HCEC 1CT (cell line): ENCODE results near the gene SMIM33.
"Not testable (repeated sequence)": the region's sequence is repeated elsewhere in the genome, so short reads cannot be mapped to it uniquely, and the experiment has no call there.

Experiments used
- DNase-seq: peaks from one replicate; pipeline ENCODE4 v3.0.0-alpha.2; 2017

SMIM33 gene

DNA sequence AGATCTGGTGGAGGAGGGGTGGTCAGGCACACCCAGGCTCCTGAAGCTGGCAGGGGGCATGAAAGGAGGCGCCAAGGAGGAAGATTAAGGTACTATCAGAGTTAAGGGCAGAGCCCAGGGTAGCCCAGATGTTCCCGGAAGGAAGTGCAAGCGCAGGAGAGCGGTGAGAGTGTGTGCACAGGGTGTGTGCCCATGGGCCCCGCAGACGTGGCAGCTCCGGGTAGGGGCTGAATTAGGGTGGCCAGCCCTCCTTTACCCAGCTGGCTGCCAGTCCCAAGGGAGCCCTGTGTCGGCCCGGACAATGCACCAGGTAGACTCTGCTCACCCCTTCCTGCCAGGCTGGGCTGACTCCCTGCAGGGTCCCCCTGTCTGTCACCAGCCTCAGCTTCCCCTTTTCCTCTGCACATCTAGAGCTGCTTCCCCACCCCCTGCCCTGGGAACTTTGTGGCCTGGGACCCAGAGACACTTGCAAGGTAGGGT is at the start of gene SMIM33:
Gene SMIM33, plus strand, starts transcription at position 184 of the 480 bp plus-strand sequence. Its CDS starts 118 bp downstream, at position 302.
- no peak for DNase-seq

DNA sequence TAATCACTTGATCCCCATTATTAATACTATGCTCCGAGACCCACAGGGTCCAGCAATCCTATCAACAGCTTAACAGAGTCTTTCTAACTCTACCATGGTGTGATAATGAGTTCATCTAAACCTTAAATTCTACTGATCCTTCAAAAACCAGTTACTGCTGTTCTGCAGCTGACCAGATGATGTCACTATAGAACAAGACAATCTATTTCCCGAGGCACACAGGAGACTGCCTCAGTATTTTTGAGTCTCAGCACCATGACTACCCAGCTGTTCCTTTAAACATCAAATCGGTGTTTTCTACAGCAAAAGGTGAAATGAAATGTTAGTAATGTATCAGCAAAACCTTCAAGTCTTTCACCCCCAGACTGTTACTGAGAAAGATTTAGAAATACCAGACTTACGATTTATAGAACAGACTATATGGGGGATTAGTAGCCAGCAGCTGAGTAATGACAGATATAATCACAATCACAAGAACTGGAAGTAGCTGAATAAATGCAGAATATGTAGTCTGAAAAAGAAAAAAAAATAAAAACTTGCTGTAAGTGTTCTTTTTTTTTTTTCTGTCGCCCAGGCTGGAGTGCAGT is 48.4 kb upstream of the SMIM33 start:
- DNase-seq: peak; percentile 72

DNA sequence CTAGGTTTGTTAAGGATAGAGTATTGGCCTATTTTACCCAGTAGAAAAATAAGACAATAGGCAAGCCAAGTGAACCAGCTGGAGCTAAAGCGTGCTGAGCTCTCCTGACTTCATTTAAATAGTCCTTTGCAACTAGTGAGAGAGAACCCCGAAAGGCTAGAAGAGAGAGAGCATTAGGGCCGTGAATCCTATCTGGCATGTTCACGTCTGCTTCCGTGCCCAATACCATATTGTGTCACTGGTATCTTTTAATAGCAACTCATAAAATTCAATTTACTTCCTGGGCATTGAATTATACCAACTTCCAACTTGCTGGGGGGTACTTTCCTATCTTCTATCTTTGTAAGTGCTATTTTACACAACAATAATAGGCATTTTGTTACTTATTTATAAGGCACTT is 45.3 kb upstream of the SMIM33 start:
- DNase-seq: no peak

DNA sequence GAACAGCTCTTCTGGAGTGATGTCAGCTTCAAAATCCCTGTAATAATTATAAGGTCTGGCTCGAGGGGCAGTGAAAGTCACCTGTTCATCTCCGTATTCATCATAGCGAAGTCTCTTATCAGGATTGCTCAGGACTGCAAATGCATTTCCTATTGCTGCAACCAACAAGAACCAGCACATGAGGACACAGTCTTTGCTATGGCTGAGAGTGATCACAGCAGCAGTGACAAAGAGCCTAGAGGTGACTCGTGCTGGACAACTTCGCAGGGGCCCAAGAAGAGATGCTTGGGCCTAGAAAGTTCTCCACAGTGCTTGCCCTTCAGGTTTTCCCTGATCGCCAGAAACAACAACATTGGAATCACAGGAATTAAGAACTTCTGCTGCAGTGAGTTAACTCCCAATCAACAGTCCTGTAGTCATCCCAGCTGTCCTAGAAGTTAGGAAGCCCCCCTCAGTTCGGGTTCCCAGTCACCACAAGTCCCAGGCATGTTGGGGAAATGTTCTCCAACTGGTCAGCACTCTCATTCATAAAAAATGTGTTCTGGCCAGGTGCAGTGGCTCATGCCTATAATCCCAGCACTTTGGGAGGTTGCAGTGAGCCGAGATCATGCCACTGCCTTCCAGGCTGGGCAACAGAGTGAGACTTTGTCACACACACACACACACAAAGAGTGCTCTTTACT is 44.5 kb upstream of the SMIM33 start:
- DNase-seq: peak; percentile 57

DNA sequence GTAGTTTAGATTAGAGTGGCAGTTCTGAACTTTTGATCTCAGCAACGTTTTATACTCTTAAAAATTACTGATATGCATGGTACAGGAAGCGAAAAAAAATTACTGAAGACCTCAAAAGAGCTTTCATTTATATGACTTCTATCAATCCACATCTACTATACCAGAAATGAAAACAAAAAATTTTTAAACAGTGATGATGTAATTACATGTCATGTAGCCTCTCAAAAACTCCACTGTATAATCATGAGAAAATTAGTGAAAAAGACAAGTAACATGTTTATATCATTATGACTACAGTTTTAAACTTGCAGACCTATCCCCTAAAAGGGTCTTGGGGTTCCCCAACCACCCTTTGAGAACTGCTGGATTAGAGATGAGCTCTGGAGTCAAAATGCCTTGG is 40.8 kb upstream of the SMIM33 start:
- no peak for DNase-seq

DNA sequence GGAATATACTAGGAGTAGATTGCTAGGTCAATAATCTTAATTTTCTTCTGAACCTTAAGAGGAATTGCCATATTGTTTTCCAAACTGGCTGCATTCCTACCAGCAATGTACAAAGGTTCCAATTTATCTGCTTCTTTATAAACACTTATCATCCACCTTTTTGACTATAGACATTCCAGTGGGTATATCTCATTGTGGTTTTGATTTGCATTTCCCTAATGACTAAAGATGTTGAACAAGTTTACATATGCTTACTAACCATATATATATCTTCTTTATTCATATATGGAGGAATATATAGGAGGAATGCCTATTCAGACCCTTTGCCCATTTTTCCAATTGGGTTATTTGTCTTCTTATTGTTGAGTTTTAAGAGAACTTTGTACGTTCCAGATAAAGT is 39.1 kb upstream of the SMIM33 start:
- DNase-seq: no peak

DNA sequence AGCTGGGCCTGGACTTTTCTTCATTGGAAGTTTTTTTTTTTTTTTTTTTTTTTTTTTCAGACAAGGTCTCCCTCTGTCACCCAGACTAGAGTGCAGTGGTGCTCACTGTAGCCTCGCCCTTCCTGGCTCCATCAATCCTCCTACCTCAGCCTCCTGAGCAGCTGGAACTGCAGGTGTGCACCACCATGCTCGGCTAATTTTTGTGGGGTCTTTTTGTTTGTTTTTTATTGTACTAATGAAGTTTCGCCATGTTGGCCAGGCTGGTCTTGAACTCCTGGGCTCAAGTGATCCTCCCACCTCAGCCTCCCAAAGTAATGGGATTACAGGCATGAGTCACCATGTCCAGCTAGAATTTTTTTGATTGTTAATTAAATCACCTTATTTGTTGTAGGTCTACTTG is 35.1 kb upstream of the SMIM33 start:
- no peak for DNase-seq

DNA sequence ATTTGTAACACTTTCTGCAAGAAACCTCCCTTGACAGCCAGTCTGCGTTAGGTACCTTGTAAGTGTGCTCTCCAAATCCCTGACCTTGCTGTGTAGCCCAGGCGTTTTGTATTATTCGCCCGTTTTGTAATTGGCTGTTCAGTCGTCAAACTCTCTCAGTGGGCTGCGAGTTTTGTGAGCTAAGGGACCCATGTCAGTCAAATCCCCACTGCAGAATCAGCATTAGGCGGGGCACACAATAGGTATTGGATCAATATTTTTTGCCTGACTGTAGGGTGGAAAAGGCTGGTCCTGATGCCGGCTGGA is 32.1 kb upstream of the SMIM33 start:
- DNase-seq: no peak

DNA sequence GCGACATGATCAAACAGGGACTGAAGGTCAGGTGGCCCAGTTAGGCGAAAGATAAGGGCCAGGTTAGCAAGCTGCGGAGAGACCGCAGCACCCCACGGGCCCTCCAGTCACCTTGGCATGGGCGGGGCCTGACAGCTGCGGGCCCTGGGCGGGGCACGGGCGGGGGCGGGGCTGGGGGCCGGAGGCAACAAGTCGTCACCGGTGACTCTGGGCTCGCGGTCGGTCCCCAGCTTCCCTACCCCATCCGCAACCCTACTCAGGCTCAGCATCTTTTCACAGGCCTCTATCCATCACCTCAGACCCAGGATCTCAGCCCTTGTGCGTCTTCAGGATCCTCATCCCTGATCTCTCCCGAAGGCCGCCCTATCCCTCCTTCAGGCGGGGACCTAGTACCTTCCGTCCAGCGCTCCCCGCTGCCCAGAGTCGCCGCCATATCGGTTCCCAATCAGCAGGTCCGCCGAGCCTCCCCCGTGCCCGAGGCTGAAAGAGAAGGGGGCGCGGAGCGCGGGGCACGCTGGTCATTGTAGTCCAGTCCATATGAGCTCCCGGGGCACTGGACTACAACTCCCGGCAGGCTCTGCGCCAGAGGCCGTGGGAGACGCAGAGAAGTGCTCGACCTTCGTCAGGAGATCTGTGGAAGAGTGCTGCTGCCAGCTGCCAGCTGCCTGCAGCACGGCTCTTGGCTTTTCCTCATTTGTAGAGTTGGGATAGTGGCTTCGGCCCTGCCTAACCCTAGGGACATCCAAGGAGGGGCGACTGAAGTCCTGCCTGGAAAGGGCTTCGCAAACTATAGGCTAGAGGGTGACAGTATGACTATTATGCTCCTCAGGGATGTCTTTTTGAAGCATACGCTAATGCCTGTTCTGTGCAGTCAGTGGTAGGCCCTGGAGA is 31.5 kb upstream of the SMIM33 start, which contains the start of gene DNAJC18:
Gene DNAJC18, minus strand, starts transcription at position 513 of the 891 bp plus-strand sequence. Its CDS starts 80 bp downstream, at position 433.
- peak; percentile 83 for DNase-seq

DNA sequence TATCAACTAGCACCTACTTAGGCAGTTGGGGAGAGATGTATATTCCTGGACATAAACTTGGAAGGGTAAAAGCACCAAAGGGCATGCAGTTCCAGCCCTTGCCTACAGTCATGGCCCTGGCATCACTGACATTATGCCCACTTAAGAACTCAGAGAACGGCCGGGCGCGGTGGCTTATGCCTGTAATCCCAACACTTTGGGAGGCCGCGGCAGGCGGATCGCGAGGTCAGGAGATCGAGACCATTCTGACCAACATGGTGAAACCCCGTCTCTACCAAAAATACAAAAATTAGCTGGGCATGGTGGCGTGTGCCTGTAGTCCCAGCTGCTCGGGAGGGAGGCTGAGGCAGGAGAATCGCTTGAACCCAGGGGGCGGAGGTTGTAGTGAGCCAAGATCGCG is 30.4 kb upstream of the SMIM33 start:
- DNase-seq: not testable (repeated sequence)

DNA sequence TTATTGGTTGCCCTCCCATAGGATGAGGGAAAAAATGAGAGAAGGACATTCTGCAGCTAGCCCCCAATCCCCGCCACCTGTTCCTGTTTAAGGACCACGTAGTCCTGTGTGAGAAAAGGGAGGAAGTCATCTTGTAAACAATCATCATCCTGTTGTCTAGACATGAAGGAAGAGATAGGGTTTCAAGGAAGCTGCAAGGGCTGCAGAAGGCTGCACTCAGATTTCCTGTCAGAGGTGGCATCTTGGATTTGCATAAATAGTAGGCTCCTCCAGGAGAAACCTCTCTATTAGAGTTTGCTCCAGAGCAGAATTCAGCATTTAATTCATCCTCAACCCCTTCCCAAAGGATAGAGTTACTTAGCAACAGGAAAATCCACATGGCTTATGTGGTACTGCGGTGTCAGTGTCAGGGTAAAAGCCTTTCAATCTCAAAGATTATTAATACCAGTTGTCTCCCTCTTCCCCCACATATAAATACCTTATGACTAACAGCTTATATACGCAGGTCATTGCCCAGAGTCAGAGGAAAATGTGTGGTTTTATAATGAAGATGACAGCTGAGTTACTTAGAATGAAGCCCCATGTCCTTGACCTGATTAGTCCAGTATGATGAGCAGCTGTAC is 26.9 kb upstream of the SMIM33 start:
- peak; percentile 86 for DNase-seq

DNA sequence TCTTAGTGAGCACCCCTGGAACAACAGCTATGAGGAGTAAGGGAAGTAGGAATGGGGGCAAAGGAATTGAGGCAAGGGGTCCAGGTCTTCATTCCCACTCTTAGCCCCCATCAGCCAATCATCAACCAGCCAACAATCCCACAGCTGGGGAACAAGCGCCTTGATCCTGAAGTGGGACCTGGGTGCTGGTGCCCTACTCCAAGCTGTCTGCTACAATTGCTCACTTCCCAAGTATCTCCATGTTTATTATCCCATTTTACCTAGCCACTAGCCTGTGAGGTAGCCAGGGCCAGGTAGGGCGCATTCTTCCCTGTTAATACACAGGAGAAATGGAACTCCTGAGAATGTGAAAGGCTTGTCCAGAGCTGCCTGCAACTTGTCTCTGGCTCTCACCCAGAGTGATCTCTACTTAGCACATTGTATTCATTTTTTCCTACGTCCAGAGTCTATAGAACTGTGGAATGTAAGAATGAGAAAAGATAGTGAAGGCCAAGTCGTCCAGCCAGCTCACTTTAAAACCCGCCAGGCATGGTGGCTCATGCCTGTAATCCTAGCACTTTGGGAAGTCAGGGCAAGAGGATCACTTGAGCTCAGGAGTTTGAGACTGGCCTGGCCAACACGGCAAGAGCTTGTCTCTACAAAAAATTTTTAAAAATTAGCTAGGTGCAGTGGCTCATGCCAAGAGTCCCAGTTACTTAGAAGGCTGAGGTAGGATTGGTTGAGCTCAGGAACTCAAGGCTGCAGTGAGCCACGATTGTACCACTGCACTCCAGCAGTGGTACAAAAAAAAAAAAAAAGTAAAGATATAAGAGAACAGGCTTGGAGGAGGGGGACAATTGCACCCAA is 25.3 kb upstream of the SMIM33 start:
- no peak for DNase-seq

DNA sequence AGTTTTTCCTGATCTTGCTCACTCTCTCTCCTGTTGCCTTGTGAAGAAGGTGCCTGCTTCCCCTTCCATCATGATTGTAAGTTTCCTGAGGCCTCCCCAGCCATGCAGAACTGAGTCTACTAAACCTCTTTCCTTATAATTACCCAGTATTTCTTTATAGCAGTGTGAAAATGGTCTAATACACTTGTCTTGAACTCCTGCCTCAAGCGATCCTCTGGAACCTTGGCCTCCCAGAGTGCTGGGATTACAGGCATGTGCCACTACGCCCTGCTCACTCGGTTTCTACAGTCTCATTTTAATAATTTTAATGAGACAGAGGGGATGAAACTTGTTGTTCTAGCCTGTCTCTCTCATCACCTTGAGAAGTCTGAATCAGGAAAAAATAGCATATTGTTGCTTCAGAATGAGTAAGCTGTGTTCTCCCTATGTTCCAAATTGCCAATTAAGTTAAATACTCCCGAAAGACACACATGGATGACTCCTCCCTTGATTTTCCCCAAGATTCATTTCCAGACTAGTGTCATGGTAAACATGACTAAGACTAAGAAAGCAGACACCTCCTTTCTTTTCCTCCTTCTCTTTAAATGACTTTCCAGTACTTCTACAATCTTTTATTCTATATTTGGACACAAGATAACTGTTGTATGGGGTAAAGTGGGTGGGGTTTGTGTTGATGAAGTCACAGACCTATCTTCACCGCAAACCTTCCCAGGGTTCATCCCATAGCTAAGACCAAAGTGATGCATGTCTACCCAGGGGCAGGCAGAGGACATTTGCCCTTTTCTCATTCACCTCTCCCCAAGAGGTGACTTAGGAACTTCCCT is 23.6 kb upstream of the SMIM33 start:
- no peak for DNase-seq

DNA sequence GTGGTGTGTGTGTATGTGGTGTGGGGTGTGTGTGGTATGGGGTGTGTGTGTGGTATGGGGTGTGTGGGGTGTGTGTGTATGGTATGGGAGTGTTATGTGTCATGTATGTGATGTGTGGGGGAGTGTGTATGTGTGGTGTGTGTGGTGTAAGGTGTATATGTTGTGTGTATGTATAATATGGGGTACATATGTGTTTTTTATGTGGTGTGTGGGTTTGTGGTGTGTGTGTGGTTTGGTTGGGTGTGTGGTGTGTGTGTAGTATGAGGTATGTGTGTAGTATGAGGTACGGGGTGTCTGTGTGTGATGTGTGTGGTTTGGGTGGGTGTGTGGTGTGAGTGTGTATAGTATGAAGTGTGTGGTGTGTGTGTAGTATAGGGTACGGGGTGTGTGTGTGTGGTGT is 19.6 kb upstream of the SMIM33 start:
- no peak for DNase-seq

DNA sequence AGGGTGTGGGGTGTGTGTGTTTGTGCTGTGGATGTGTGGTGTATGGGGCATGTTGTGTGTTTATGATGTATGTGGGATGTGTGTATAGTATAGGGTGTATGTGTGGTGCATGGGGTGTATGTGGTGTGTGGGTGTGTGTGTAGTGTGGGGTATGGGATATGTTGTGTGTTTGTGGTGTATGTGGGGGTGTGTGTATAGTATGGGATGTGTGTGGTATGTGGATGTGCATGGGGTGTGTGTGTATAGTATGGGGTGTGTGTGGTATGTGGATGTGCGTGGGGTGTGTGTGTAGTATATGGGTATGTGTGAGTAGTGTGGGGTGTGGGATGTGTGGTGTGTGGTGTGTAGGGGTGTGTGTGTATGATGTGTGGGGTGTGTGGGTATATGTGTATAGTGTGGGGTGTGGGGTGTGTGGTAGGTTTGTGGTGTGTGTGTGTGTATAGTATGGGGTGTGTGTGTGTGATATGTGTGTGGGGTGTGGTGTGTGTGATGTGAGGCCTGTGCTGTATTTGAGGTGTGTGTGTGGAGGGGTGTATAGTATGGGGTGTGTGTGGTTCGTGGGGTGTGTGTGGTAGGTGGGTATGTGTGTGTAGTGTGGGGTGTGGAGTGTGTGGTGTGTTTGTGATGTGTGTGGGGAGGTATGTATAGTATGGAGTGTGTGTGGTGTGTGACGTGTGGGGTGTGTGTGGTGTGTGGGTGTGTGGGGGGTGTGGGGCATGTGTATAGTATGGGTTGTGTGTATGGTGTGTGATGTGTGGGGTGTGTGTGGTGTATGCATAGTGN is 18.7 kb upstream of the SMIM33 start:
- no peak for DNase-seq

DNA sequence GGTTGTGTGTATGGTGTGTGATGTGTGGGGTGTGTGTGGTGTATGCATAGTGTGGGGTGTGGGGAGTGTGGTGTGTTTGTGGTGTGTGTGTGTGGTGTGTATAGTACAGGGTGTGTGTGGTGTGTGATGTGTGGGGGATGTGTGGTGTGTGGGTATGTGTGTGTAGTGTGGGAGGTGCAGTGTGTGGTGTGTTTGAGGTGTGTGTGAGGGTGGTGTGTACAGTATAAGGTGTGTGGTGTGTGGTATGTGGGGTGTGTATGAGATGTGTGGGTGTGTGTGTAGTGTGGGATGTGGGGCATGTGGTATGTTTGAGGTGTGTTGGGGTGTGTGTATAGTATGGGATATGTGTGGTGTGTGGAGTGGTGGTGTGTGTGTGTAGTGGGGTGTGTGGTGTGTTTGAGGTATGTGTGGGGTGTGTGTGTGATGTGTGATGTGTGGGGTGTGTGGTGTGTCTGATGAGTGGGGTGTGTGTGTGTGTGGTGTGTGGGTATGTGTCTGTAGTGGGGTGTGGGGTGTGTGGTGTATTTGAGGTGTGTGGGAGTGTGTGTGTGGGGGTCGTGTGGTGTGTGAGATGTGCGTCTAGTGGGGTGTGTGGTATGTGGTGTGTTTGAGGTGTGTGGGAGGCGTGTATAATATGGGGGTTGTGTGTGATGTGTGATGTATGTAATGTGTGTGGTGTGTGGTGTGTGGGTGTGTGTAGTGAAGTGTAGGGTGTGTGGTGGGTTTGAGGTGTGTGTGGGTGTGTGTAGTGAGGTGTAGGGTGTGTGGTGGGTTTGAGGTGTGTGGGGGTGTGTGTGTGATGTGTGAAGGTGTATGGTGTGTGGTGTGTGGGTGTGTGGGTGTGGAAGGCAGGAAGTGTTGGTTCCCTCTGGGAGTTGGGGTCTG is 16.9 kb upstream of the SMIM33 start:
- no peak for DNase-seq

DNA sequence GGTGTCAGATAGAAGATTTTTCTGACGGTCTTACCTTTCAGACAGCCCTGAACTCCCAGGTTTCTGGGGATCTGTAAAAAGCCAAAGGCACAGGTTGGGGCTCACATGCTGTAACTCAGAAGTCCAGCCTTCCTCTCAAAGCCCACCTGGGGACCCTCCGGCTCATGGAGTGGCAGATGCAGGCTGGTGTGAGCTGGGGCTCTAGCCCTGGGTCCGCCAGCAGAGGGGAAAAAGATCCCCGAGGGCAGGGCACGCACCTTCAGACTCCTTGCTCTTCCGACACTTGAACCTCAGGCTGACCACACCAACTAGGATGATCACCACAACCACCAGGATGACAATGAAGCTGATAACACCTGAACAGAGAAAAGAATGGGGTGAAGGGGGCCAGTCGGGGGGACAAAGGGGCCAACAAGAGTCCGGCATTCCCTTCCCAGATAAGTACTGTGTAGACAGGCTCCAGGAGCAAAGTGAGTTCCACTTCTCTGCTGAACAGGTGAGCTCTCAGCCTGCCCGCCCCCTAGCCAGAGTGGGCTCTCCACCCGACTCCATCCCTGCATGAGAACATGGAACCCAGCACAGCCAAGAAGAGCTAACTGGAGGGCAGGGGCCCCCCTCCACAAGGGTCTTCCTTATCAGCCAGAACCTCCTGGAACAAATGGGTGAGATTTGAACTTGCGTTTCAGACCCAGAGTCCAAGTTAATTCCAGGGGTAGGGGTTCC is 16.1 kb upstream of the SMIM33 start:
- DNase-seq: no peak

DNA sequence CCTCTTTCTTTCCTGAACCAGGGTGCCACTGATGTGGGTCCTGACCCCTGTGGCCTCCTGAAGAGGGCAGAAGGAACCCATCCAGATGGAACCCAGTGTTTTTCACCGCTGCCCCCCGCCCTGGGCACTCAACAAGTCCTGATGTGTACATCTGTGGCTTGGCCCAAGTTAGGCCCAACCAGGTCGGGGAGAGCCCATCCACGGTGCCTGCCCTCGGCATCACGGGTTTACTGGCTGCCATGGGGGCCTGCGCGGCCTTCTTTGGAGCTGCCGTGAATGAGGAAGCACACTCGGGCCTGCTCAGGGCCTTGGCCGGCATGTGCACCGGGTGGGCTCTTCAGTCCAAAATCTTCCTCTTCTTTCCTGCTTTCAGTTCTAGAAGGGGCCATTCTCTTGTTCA is 14.0 kb upstream of the SMIM33 start:
- no peak for DNase-seq

DNA sequence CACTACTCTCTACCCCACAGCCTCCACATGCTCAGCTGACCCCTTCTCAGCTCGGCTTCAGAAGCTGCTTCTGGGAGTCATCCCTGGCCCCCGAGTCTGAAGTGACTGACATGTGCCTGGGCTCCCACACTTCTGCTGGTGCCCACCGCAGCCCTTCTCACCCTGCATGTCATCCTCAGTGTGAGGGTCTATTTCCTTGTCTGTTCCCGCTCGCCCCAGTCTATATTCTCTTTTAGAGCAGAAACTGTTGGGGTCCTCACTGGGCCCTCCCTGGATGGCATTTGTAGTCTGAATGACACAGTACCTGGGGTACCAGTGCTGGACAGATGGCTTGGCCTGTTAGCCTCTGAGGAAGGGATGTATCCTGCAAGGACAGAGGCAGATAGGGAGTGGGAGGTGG is 13.6 kb upstream of the SMIM33 start:
- DNase-seq: no peak
